Activated T-helper 1 cell treated with anti-CD3 and anti-CD28 coated beads, Interleukin-2, amount 50 U/mL, for 16 hours (primary cell): ENCODE results near the gene POLDIP2.
A peak's percentile ranks its signal among the peaks of the same experiment; 100 is the strongest.

Experiments
- DNase-seq, 2 donors: peaks; one replicate each; pipeline ENCODE4 v3.0.0-alpha.2; 2020; ENCODE audit warnings: low read depth in 1 of 2, low spot score in 1 of 2

The POLDIP2 gene

GRCh38 chr17:28390563-28390962, 33.2 kb upstream of the POLDIP2 start:
- DNase-seq: no peak

GRCh38 chr17:28390141-28390540, 32.8 kb upstream of the POLDIP2 start:
- no peak for DNase-seq

- DNase-seq: no peak
These were observed 30.8 kb upstream of the POLDIP2 start for GRCh38 chr17:28388106-28388505.

- DNase-seq: no peak
These were observed 29.1 kb upstream of the POLDIP2 start for GRCh38 chr17:28386391-28386790.

- DNase-seq: no peak
These were observed 28.1 kb upstream of the POLDIP2 start for GRCh38 chr17:28385406-28385805.

GRCh38 chr17:28385037-28385400, 27.7 kb upstream of the POLDIP2 start:
- DNase-seq: no peak

- DNase-seq: peak; percentile 25 to 44
These were observed 27.1 kb upstream of the POLDIP2 start for GRCh38 chr17:28384281-28385036.

GRCh38 chr17:28381141-28381825, 24.0 kb upstream of the POLDIP2 start:
- DNase-seq: no peak

GRCh38 chr17:28379814-28380801, 22.8 kb upstream of the POLDIP2 start:
- no peak for DNase-seq

- no peak for DNase-seq
These were observed 15.6 kb upstream of the POLDIP2 start for GRCh38 chr17:28372945-28373274.

- no peak for DNase-seq
These were observed 15.0 kb upstream of the POLDIP2 start for GRCh38 chr17:28372203-28372944.

- peak; percentile 51 to 75 for DNase-seq
These were observed 14.2 kb upstream of the POLDIP2 start, which contains the start of gene SARM1 for GRCh38 chr17:28371245-28372202. TSS of gene SARM1 (plus strand) at chr17:28371694. CDS start at chr17:28372033, 339 bp downstream.

- no peak for DNase-seq
These were observed 13.4 kb upstream of the POLDIP2 start for GRCh38 chr17:28370744-28371103.

- no peak for DNase-seq
These were observed 12.9 kb upstream of the POLDIP2 start, which contains the start of gene VTN for GRCh38 chr17:28370035-28370743. TSS of gene VTN (minus strand) at chr17:28370307. CDS start at chr17:28370203, 104 bp downstream.

GRCh38 chr17:28369684-28370034, 12.3 kb upstream of the POLDIP2 start:
- DNase-seq: no peak

- no peak for DNase-seq
These were observed 11.8 kb upstream of the POLDIP2 start for GRCh38 chr17:28368915-28369683.

GRCh38 chr17:28368306-28368831, 11.0 kb upstream of the POLDIP2 start:
- DNase-seq: no peak

GRCh38 chr17:28367641-28368305, 10.4 kb upstream of the POLDIP2 start:
- DNase-seq: no peak
